ENCODE measurements around the gene PRDM11.

The PRDM11 gene

DNA sequence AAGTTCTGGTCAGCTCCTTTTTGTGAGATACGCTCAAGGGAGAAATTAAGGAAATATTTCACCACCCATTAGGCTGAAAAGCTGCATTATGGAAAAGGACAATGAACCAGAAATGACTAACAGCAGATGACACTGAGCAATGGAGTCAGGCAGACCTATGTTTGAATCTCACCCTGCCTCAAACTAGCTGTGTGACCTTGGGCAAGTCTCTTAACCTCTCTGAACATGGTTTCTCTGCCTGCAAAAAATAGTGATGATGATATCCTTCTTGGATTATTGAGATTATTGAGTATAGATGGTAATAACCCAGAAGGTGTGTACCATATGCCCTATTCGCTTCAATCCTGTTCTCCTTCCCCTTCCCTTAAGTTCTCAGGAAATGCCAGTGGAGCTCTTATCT is 2.9 kb upstream of the PRDM11 start:
- no peak for TF ChIP-seq CTCF (conservative IDR thresholded peaks at IDR 0.05)
- H3K27ac ChIP-seq = no peak overlapping the region

DNA sequence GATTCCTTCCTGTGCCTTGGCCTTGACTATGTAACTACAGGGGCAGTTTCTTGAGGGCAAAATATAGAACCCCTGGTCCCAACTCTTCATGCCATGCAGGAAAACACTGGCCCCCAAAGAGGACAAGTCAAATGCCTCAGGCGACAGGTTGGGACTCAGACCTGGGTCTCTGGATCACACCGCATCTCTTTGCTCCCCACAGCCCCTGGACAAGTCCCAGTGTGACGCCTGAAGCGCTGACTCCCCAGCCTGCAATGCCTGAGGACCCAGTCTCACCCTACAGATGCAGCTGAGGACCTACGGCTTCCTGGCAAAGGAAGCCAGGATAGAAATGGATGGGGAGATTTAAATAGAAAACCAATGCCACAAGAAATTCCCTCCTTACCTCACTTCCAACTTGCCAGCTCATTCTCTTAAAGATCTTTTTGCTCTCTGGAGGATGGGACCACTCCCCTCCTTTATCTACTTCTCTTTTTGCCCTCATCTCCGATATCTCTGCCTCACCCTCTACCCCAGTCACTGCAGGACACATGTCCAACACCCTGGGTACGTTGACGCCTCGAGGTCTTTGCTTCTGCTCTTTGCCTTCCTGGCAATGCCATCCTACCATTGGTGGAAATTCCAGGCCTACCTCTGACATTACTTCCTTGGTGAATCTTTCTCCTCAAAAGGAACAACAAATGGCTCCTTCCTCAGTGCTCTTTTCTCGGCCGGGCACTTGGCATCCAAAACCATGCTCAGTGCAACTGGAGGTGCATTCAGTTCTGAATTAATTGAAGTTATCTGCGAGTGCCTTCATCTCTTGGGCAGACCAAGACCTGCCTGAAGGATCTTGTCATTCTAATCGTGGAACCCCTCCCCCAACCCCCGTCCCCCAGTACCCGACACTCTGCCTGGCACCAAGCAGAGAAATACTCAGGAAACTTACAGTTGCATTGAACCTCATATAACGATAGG is 2.0 kb upstream of the PRDM11 start:
- no peak overlapping the region for H3K27ac ChIP-seq
- TF ChIP-seq CTCF (conservative IDR thresholded peaks at IDR 0.05) = no peak

GRCh38 chr11:45145083-45145378 is 1.4 kb upstream of the PRDM11 start:
- H3K27ac ChIP-seq = no peak overlapping the region
- TF ChIP-seq CTCF (conservative IDR thresholded peaks at IDR 0.05) = no peak

- TF ChIP-seq CTCF (conservative IDR thresholded peaks at IDR 0.05) = no peak
- peak overlapping the region; percentile 97 for H3K27ac ChIP-seq
Observed at GRCh38 chr11:45145379-45146071, 914 bp upstream of the PRDM11 start.

DNA sequence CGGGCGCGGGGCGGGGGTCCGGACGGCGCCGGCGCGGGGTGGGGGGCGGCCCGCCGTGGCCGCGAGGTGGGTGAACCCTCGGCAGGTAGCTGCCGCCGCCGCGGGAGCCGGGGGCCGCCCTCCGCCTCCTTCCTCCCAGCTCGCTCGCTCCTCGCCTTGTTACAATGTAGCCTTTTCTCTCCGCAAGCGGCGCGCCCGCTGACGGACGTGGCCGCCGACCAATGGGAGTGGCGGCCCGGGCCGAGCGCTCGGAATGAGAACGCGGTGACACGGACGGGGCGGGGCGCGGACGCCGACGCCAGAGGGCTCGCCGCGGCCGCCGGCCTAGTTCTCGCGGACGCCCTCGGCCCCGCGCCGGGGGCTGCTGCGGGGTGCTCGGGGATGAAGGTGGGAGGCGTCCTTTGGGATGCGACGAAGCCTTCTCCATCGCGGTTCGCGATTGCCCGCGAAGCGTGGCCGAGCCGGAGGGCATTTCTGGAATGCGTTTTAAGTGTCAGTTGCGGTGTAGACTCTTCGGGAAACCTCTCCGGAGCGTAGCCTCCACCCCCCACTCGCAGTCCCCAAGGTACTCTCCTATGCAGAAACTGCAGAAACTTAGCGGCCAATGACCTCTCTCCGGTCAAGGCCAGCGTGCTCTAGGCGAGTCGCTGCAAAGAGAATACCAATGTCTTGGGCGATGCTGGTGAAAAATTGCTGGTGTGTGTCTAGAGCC is 734 bp downstream of the PRDM11 start:
- TF ChIP-seq CTCF (conservative IDR thresholded peaks at IDR 0.05) = no peak
- H3K27ac ChIP-seq = peak overlapping the region; percentile 97

GRCh38 chr11:45147891-45148675 is 1.6 kb downstream of the PRDM11 start:
- TF ChIP-seq CTCF (conservative IDR thresholded peaks at IDR 0.05) = no peak
- H3K27ac ChIP-seq = peak overlapping the region; percentile 97
